Smooth muscle cell of the brain vasculature (primary cell): ENCODE data around the gene SERGEF.
"Not testable (repeated sequence)": the region's sequence is repeated elsewhere in the genome, so short reads cannot be mapped to it uniquely, and the experiment has no call there.

Experiments
- DNase-seq: peaks from one replicate; pipeline ENCODE4 v3.0.0-alpha.2; 2012; ENCODE audit warnings: low read depth, low spot score

The SERGEF gene

GRCh38 chr11:17907046-17907445 is 105.8 kb downstream of the SERGEF start:
- DNase-seq: no peak

- no peak for DNase-seq
Observed at GRCh38 chr11:17906436-17906835, 106.4 kb downstream of the SERGEF start.

GRCh38 chr11:17905477-17905876 is 107.4 kb downstream of the SERGEF start:
- DNase-seq: no peak

- DNase-seq: no peak
Observed at GRCh38 chr11:17901481-17901880, 111.4 kb downstream of the SERGEF start.

- no peak for DNase-seq
Observed at GRCh38 chr11:17898782-17899181, 114.1 kb downstream of the SERGEF start.

GRCh38 chr11:17898071-17898470 is 114.8 kb downstream of the SERGEF start:
- no peak for DNase-seq

- DNase-seq: no peak
Observed at GRCh38 chr11:17897495-17897894, 115.4 kb downstream of the SERGEF start.

- not testable (repeated sequence) for DNase-seq
Observed at GRCh38 chr11:17896496-17897151, 116.2 kb downstream of the SERGEF start.

GRCh38 chr11:17894929-17895658 is 117.8 kb downstream of the SERGEF start:
- no peak for DNase-seq

GRCh38 chr11:17892409-17892808 is 120.4 kb downstream of the SERGEF start:
- no peak for DNase-seq

GRCh38 chr11:17890325-17890724 is 122.5 kb downstream of the SERGEF start:
- no peak for DNase-seq

- peak; percentile 6 for DNase-seq
Observed at GRCh38 chr11:17887779-17888178, 125.1 kb downstream of the SERGEF start.

GRCh38 chr11:17883946-17884345 is 128.9 kb downstream of the SERGEF start:
- no peak for DNase-seq

GRCh38 chr11:17883057-17883456 is 129.8 kb downstream of the SERGEF start:
- no peak for DNase-seq

GRCh38 chr11:17878743-17879142 is 134.1 kb downstream of the SERGEF start:
- no peak for DNase-seq

- no peak for DNase-seq
Observed at GRCh38 chr11:17877886-17878285, 135.0 kb downstream of the SERGEF start.

- no peak for DNase-seq
Observed at GRCh38 chr11:17876827-17877226, 136.0 kb downstream of the SERGEF start.

GRCh38 chr11:17875891-17876290 is 137.0 kb downstream of the SERGEF start:
- no peak for DNase-seq

- no peak for DNase-seq
Observed at GRCh38 chr11:17873586-17873985, 139.3 kb downstream of the SERGEF start.

- not testable (repeated sequence) for DNase-seq
Observed at GRCh38 chr11:17868398-17868797, 144.4 kb downstream of the SERGEF start.

GRCh38 chr11:17867341-17867740 is 145.5 kb downstream of the SERGEF start:
- DNase-seq: no peak

- no peak for DNase-seq
Observed at GRCh38 chr11:17865765-17866428, 146.9 kb downstream of the SERGEF start.

- DNase-seq: no peak
Observed at GRCh38 chr11:17864478-17864941, 148.3 kb downstream of the SERGEF start.
